ENCODE results near the gene CHST11.
A peak's percentile ranks its signal among the peaks of the same experiment; 100 is the strongest.

The CHST11 gene

DNA sequence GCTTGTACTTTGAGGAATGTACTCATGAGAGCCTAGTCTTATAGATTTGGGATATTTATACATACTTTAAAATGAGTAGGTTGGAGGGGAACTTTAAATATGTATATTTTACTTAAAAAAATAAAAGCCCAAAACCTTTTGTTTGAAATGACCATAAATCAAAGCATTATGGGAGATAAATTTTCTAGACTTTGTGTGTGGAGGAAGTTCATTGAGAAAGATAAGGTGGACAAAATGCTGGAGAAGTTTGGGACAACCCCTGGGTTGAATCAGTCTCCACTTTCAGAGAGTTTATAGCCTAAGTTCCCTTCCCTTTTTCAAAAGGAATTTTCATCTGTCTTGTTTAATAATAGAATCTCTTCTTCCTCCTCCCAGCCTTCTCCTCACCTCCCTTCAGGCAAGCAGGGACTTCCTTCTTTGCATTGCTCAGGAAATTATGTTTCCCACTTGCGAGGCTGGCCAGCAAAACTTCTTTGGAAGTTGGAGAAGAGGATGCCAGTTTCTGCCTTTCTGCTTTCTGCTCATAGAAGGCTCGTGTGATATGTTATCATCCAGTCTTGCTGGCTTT is 54.2 kb downstream of the CHST11 start:
- Histone ChIP-seq H3K27me3 (ENCODE audit: control insufficient read depth, low read length) (no peaks in the 10 kb centered on the region), H3K9me2 (replicated peaks; ENCODE audit: control insufficient read depth, low read length) (no peaks in the 10 kb centered on the region), H3K79me2 (ENCODE audit: control insufficient read depth, low read length) (peaks cover 29% of the 10 kb centered on the region), H4K20me1 (ENCODE audit: control insufficient read depth, insufficient read depth, low read depth, low read length) (peaks cover under 1% of the 10 kb centered on the region; the same call in 1 of the 2 replicates), H3K4me2 (ENCODE audit: low read length) (peak overlapping the region; percentile 30; the same call in 1 of the 2 replicates), H3K9me3 (ENCODE audit: control insufficient read depth, insufficient read depth, low read length) (no peaks in the 10 kb centered on the region), H3K36me3 (ENCODE audit: control insufficient read depth, low read length) (no peaks in the 10 kb centered on the region), H3K4me1 (ENCODE audit: control insufficient read depth, low read length) (peaks cover 58% of the 10 kb centered on the region), H3K4me3 (ENCODE audit: low read length) (no peak overlapping the region), H3K27ac (ENCODE audit: low read depth, low read length) (no peak overlapping the region), H3F3A (ENCODE audit: control insufficient read depth, insufficient read depth) (no peaks in the 10 kb centered on the region)
- TF ChIP-seq, protein P1, sequence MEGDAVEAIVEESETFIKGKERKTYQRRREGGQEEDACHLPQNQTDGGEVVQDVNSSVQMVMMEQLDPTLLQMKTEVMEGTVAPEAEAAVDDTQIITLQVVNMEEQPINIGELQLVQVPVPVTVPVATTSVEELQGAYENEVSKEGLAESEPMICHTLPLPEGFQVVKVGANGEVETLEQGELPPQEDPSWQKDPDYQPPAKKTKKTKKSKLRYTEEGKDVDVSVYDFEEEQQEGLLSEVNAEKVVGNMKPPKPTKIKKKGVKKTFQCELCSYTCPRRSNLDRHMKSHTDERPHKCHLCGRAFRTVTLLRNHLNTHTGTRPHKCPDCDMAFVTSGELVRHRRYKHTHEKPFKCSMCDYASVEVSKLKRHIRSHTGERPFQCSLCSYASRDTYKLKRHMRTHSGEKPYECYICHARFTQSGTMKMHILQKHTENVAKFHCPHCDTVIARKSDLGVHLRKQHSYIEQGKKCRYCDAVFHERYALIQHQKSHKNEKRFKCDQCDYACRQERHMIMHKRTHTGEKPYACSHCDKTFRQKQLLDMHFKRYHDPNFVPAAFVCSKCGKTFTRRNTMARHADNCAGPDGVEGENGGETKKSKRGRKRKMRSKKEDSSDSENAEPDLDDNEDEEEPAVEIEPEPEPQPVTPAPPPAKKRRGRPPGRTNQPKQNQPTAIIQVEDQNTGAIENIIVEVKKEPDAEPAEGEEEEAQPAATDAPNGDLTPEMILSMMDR (IDR thresholded peaks at IDR 0.05; ENCODE audit: low read depth, low read length, poor library complexity, severe bottlenecking) = no peak
- no peak for TF ChIP-seq EZH2phosphoT487 (IDR thresholded peaks at IDR 0.05; ENCODE audit: borderline replicate concordance, low read length)

- H4K20me1 ChIP-seq (ENCODE audit: control insufficient read depth, insufficient read depth, low read depth, low read length) = no peaks in the 10 kb centered on the region
These were observed 56.9 kb downstream of the CHST11 start for GRCh38 chr12:104513681-104514080.

GRCh38 chr12:104514092-104514810 is 57.5 kb downstream of the CHST11 start:
- Histone ChIP-seq H3K27me3 (ENCODE audit: control insufficient read depth, low read length) (no peaks in the 10 kb centered on the region), H3K79me2 (ENCODE audit: control insufficient read depth, low read length) (peaks cover 10% of the 10 kb centered on the region), H3K4me1 (ENCODE audit: control insufficient read depth, low read length) (peaks cover 35% of the 10 kb centered on the region), H3F3A (ENCODE audit: control insufficient read depth, insufficient read depth) (no peaks in the 10 kb centered on the region), H3K9me3 (ENCODE audit: control insufficient read depth, insufficient read depth, low read length) (no peaks in the 10 kb centered on the region), H3K27ac (ENCODE audit: low read depth, low read length) (no peak overlapping the region), H3K9me2 (replicated peaks; ENCODE audit: control insufficient read depth, low read length) (no peaks in the 10 kb centered on the region), H3K4me2 (ENCODE audit: low read length) (no peak overlapping the region), H3K4me3 (ENCODE audit: low read length) (no peak overlapping the region), H4K20me1 (ENCODE audit: control insufficient read depth, insufficient read depth, low read depth, low read length) (no peaks in the 10 kb centered on the region), H3K36me3 (ENCODE audit: control insufficient read depth, low read length) (no peaks in the 10 kb centered on the region)
- no peak for TF ChIP-seq EZH2phosphoT487 (IDR thresholded peaks at IDR 0.05; ENCODE audit: borderline replicate concordance, low read length)
- TF ChIP-seq, protein P1 (IDR thresholded peaks at IDR 0.05; ENCODE audit: low read depth, low read length, poor library complexity, severe bottlenecking) = no peak

More at GRCh38 chr12:104513681-104514080, 56.9 kb downstream of the CHST11 start:
- Histone ChIP-seq H3K9me2 (replicated peaks; ENCODE audit: control insufficient read depth, low read length) (no peaks in the 10 kb centered on the region), H3K4me3 (ENCODE audit: low read length) (no peak overlapping the region), H3F3A (ENCODE audit: control insufficient read depth, insufficient read depth) (no peaks in the 10 kb centered on the region), H3K4me1 (ENCODE audit: control insufficient read depth, low read length) (peaks cover 35% of the 10 kb centered on the region), H3K4me2 (ENCODE audit: low read length) (no peak overlapping the region), H3K79me2 (ENCODE audit: control insufficient read depth, low read length) (peaks cover 10% of the 10 kb centered on the region), H3K9me3 (ENCODE audit: control insufficient read depth, insufficient read depth, low read length) (no peaks in the 10 kb centered on the region), H3K27ac (ENCODE audit: low read depth, low read length) (no peak overlapping the region), H3K27me3 (ENCODE audit: control insufficient read depth, low read length) (no peaks in the 10 kb centered on the region), H3K36me3 (ENCODE audit: control insufficient read depth, low read length) (no peaks in the 10 kb centered on the region)
- no peak for TF ChIP-seq EZH2phosphoT487 (IDR thresholded peaks at IDR 0.05; ENCODE audit: borderline replicate concordance, low read length)
- TF ChIP-seq, protein P1 (IDR thresholded peaks at IDR 0.05; ENCODE audit: low read depth, low read length, poor library complexity, severe bottlenecking) = no peak

All from DOHH2 (cell line).